Natural killer cell treated with Interleukin-12 subunit alpha and Interleukin-12 subunit beta and Interleukin-15 and Interleukin-18, amount 100 ng/mL, for 72 hours (primary cell): ENCODE results near the gene USP36. TPM values are rescaled to one million over a fixed set of nuclear protein-coding genes. Genes with fewer than 3 reads are reported as not detected.
"Not testable (repeated sequence)": the region's sequence is repeated elsewhere in the genome, so short reads cannot be mapped to it uniquely, and the experiment has no call there.

Experiments
- ATAC-seq, 2 donors: fragments of 150-1000 bp; cut with Tn5 transposase in 1 of 2; sonication (Bioruptor Pico), chemical (Tn5 transposase) in 1 of 2; 2 replicates each; pipeline ENCODE4 v1.10.0; 2021
- DNase-seq: peaks from one replicate; pipeline ENCODE4 v3.0.0; 2022; ENCODE audit warnings: low spot score
- H3K27ac Mint-ChIP-seq, 2 donors: 1 replicate in 1 of 2; 2 replicates in 1 of 2; pipeline ENCODE4 v1.8.0; 2022; ENCODE audit warnings: mixed read lengths in 2 of 2, mild to moderate bottlenecking in 1 of 2, moderate library complexity in 1 of 2
- H3K27me3 Mint-ChIP-seq, 2 donors: 1 replicate in 1 of 2; 2 replicates in 1 of 2; pipeline ENCODE4 v1.8.0; 2022; ENCODE audit warnings: mixed read lengths in 2 of 2
- H3K36me3 Mint-ChIP-seq: one replicate; pipeline ENCODE4 v1.8.0; 2022; ENCODE audit warnings: mixed read lengths
- H3K4me1 Mint-ChIP-seq, 2 donors: 1 replicate in 1 of 2; 2 replicates in 1 of 2; pipeline ENCODE4 v1.8.0; 2022; ENCODE audit warnings: low read depth in 2 of 2, mixed read lengths in 2 of 2, mild to moderate bottlenecking in 1 of 2
- H3K4me3 Mint-ChIP-seq: one replicate; pipeline ENCODE4 v1.8.0; 2022; ENCODE audit warnings: mixed read lengths
- H3K9me3 Mint-ChIP-seq: 2 replicates; pipeline ENCODE4 v1.8.0; 2022; ENCODE audit warnings: mixed read lengths
- total RNA-seq, 2 donors: library from RNA; stranded (reverse); gene quantifications; one replicate each; pipeline ENCODE4 v1.2.3, GENCODE V29; 2022

The USP36 gene
- total RNA-seq: 100 to 1,000 TPM in 1 of 2 donors, 10 to 100 TPM in 1; 75.2 to 154 TPM

- DNase-seq: peak; percentile 99
Observed at GRCh38 chr17:78840780-78841611, at the start of gene USP36. USP36 (minus strand) TSS chr17:78840814; CDS start chr17:78836363, 4,451 bp downstream.

DNA sequence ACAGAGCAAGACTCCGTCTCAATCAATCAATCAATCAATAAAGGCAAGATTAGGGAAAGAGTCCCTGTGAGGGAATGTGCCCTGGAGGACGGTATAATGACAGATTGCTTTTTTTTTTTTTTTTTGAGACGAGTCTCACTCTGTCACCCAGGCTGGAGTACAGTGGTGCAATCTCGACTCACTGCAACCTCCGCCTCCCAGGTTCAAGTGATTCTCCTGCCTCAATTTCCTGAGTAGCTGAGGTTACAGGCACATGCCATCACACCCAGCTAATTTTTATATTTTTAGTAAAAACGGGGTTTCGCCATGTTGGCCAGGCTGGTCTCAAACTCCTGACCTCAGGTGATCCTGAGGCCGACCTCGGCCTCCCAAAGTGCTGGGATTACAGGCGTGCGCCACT lies 49.5 kb upstream of the USP36 start:
- peaks cover 0 to 13% of the 10 kb centered on the region in 2 donors for H3K4me1 Mint-ChIP-seq
- not testable (repeated sequence) for ATAC-seq, DNase-seq

More at GRCh38 chr17:78840780-78841611, at the start of gene USP36:
- Mint-ChIP-seq H3K27me3 (no peaks in the 10 kb centered on the region), H3K4me1 (peaks cover 31 to 35% of the 10 kb centered on the region in 2 donors), H3K27ac (peak within 1 kb of the TSS; percentile 88 to 91), H3K36me3 (peaks cover 17% of the 10 kb centered on the region), H3K9me3 (no peaks in the 10 kb centered on the region), H3K4me3 (peak within 1 kb of the TSS; percentile 95)
- peak; percentile 94 to 96 for ATAC-seq

DNA sequence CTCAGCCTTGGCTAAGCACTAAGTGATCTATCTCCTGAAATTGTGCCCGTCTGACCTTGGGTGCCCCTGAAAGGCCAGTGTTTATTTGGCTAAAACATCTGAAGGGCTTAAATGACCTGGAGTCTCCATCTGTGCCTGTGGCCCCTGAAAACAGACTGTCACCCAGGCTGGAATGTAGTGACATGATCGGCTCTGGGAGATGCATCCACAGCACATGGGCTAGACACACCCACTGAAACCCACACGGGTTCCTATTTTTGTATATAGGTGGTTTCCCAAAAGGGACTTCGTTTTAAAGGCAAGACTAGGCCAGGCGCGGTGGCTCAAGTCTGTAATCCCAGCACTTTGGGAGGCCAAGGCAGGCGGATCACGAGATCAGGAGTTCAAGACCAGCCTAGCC lies 48.9 kb upstream of the USP36 start:
- no peak overlapping the region for H3K27ac Mint-ChIP-seq

More for the DNA sequence above, 49.5 kb upstream of the USP36 start:
- Mint-ChIP-seq H3K27me3 (peaks cover 4 to 15% of the 10 kb centered on the region in 2 donors), H3K27ac (peak overlapping the region in 1 of 2 donors; percentile 54)
- not testable (repeated sequence) for H3K36me3 Mint-ChIP-seq, H3K9me3 Mint-ChIP-seq, H3K4me3 Mint-ChIP-seq

DNA sequence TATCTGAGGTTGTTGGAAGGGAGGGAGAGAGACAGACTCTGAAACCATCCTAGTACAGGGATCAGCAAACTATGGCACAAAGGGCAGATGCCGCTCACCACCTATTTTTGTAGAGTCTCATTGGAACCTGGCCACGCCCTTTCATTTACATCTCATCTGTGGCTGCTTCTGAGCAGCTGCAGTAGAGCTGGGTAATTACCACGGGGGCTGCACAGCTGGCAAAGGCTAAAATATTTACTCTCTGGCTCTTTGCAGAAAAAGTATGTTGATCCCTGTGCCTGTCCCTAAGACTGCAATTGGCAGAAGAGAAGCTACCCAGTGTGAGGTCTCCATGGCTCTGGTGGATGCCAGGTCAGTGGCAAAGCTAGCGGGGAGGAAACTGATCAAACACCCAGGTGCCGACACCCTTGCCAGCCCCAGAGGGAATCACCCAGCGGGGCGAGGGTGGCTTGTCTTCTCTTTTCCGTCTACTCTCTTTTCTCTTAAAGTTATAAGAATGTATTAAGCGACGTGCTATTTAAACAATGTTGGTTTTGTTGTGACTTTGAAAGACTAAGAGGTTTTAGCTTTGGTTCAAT lies 48.4 kb upstream of the USP36 start:
- Mint-ChIP-seq H3K27ac (no peak overlapping the region), H3K9me3 (no peaks in the 10 kb centered on the region), H3K4me3 (no peak overlapping the region), H3K4me1 (peaks cover 0 to 13% of the 10 kb centered on the region in 2 donors), H3K36me3 (no peaks in the 10 kb centered on the region), H3K27me3 (peaks cover 4 to 15% of the 10 kb centered on the region in 2 donors)
- ATAC-seq: no peak
- DNase-seq: no peak

More for the DNA sequence above, 48.9 kb upstream of the USP36 start:
- Mint-ChIP-seq H3K4me3 (no peak overlapping the region), H3K4me1 (peaks cover 0 to 13% of the 10 kb centered on the region in 2 donors), H3K36me3 (no peaks in the 10 kb centered on the region), H3K9me3 (no peaks in the 10 kb centered on the region), H3K27me3 (peaks cover 4 to 15% of the 10 kb centered on the region in 2 donors)
- ATAC-seq (no peak), DNase-seq (no peak)

DNA sequence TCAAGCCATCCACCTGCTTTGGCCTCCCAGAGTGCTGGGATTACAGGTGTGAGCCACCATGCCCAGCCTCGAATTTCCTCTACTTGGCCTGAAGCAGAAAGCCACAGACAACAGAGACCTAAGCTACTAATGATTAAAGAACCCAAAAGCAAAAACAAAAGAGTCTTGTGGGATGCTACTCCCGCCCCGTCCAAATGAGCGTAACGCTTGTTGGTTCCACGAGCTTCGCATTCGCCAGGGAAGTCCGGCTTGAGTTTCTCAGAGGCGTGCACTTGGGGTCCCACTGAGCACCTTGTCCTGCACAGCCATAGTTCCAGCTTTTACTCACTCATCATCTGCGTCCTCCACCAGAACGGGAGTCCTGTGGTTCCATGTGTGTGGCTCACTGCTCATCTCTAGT lies 46.3 kb upstream of the USP36 start:
- Mint-ChIP-seq H3K4me3 (no peak overlapping the region), H3K4me1 (peaks cover 9 to 19% of the 10 kb centered on the region in 2 donors), H3K27ac (no peak overlapping the region), H3K9me3 (no peaks in the 10 kb centered on the region), H3K27me3 (peaks cover 4 to 14% of the 10 kb centered on the region in 2 donors), H3K36me3 (no peaks in the 10 kb centered on the region)
- ATAC-seq: no peak
- DNase-seq: no peak

DNA sequence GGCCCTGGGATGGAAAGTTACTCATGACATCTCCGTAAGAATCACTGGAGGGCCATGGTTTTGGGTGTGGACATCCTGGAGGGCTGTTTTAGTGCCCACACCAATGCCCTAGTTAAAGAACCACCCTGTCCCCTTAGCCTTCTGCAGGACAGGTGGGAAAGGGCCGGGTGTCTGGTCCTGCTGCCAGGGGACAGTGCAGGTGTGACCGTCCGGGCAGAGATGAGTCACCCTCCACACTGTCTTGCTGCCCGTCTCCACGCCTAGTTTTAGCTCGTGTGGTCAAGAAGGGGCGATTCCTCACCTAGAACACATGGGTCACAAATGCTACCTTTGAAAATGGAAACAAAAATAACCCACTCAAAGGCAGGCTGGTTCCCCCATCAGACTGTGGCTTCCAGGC lies 45.3 kb upstream of the USP36 start:
- Mint-ChIP-seq H3K9me3 (no peaks in the 10 kb centered on the region), H3K4me3 (no peak overlapping the region), H3K27ac (no peak overlapping the region), H3K27me3 (peaks cover 4% of the 10 kb centered on the region in 2 donors), H3K36me3 (no peaks in the 10 kb centered on the region), H3K4me1 (peaks cover 9 to 10% of the 10 kb centered on the region in 2 donors)
- DNase-seq (no peak), ATAC-seq (no peak)

DNA sequence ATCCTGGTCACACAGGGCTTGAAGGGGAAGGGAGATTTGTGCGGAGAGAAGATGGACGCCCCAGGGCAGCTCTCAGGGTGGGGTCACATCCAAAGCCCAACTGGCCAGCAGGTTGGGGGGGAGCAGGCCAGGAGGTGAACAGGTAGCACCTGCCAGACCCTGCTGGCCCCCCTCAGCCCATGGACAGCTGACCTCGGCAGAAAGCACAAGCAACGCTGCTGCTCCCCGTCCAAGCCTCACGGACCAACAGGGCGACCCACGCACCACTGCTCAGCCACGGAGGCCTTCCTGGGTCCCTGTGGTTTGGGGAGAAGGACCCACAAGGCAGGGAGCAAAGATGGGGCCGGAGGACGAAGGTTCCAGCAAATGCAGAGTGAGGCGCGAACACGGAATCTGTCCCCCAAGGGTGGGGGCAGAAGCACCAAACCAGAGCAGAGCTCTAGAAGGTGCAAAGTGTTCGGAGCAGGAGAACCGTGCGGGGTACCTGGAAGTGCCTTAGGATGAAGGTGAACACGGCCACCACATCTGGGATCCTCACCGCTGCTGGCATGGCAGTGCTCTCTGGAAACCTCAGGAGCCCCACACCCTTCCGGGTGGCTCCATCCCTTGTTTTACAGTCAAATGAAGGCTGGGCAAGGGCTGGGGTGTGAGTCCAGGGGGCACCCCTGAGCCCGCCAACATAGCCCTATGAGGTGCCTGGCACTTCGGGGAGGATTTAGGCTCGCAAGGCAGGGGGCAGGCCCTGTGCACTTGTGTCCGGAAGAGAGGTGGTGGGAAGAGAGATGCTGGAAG lies 44.5 kb upstream of the USP36 start:
- H3K4me1 Mint-ChIP-seq: peaks cover 6 to 10% of the 10 kb centered on the region in 2 donors
- no peak overlapping the region for H3K4me3 Mint-ChIP-seq
- no peak overlapping the region for H3K27ac Mint-ChIP-seq

GRCh38 chr17:78884148-78884825 lies 43.7 kb upstream of the USP36 start:
- no peak for ATAC-seq
- H3K36me3 Mint-ChIP-seq: no peaks in the 10 kb centered on the region
- peaks cover 0 to 4% of the 10 kb centered on the region in 2 donors for H3K27me3 Mint-ChIP-seq
- H3K9me3 Mint-ChIP-seq: no peaks in the 10 kb centered on the region
- peaks cover 6 to 12% of the 10 kb centered on the region in 2 donors for H3K4me1 Mint-ChIP-seq
- H3K4me3 Mint-ChIP-seq: no peak overlapping the region
- no peak for DNase-seq
- H3K27ac Mint-ChIP-seq: no peak overlapping the region

More for the DNA sequence above, 44.5 kb upstream of the USP36 start:
- Mint-ChIP-seq H3K36me3 (no peaks in the 10 kb centered on the region), H3K27me3 (peaks cover 0 to 1% of the 10 kb centered on the region in 2 donors), H3K9me3 (no peaks in the 10 kb centered on the region)
- DNase-seq: no peak
- ATAC-seq: no peak

DNA sequence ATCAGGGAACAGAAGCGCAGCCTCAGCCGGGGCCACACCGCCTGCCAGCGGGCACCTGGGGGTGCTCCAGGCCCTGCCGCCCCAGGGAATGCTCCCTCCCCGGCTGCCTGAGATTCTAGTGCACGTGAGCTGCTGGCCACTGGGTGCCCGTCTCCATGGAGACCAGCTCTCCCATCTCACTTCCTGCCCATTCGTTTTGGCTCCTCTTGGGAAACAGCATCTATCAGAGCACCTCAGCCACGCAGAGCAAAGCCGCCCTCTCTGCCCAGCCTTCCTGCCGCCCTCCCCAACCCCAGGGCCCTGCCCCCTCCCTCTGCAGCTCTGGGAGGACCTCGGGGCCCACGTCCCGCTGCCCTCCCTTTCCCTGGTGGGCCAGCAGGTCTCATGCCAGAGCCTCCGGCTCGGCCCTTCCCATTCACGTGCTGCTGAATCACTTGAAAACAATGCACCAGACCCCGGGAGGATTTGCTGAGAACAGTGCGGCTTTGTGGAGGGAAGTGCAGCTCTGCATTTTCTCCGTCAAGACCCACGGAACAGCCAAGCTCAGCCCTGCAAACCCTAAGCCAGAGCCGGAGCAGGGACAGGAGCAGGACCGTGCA lies 43.0 kb upstream of the USP36 start:
- peak overlapping the region; percentile 74 to 90 for H3K27ac Mint-ChIP-seq
- DNase-seq (no peak), ATAC-seq (peak in 1 of 2 donors; percentile 2)
- H3K4me3 Mint-ChIP-seq: no peak overlapping the region
- no peaks in the 10 kb centered on the region for H3K9me3 Mint-ChIP-seq
- H3K4me1 Mint-ChIP-seq: peaks cover 6 to 18% of the 10 kb centered on the region in 2 donors
- peaks cover 0 to 10% of the 10 kb centered on the region in 2 donors for H3K27me3 Mint-ChIP-seq
- H3K36me3 Mint-ChIP-seq: no peaks in the 10 kb centered on the region

DNA sequence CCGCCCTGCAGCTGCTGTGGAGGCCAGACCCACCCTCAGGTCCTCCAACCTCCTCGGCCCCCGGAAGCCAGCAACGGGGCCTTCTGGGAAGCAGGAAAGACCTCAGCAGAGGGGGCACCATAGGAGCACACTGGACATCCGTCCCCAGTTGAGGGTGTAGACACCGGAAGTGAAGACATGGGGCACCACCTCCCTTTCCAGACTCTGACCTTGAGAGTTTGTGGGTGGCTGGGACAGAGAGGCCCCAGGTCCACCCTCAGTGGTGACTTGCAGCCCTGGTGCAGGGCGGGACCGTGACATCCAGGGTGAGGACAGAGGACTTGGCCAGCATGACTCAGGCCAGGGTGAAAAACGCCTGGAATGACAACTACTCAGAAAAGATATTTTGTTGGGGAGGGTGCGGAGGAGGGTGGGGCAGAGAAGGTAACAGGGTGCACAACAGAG lies 42.5 kb upstream of the USP36 start:
- H3K4me3 Mint-ChIP-seq: peak overlapping the region; percentile 63
- H3K27ac Mint-ChIP-seq: peak overlapping the region; percentile 74 to 90
- peak; percentile 73 to 78 for ATAC-seq

GRCh38 chr17:78882540-78883088 lies 42.0 kb upstream of the USP36 start:
- peak overlapping the region; percentile 63 for H3K4me3 Mint-ChIP-seq
- peak overlapping the region; percentile 74 to 90 for H3K27ac Mint-ChIP-seq
- ATAC-seq (peak; percentile 40 to 56), DNase-seq (no peak)
- peaks cover 0 to 10% of the 10 kb centered on the region in 2 donors for H3K27me3 Mint-ChIP-seq
- H3K36me3 Mint-ChIP-seq: no peaks in the 10 kb centered on the region
- no peaks in the 10 kb centered on the region for H3K9me3 Mint-ChIP-seq
- H3K4me1 Mint-ChIP-seq: peaks cover 6 to 18% of the 10 kb centered on the region in 2 donors

More for the DNA sequence above, 42.5 kb upstream of the USP36 start:
- Mint-ChIP-seq H3K27me3 (peaks cover 0 to 10% of the 10 kb centered on the region in 2 donors), H3K36me3 (no peaks in the 10 kb centered on the region), H3K4me1 (peaks cover 6 to 18% of the 10 kb centered on the region in 2 donors), H3K9me3 (no peaks in the 10 kb centered on the region)
- peak; percentile 67 for DNase-seq

GRCh38 chr17:78879635-78880186 lies 39.1 kb upstream of the USP36 start:
- Mint-ChIP-seq H3K27ac (peak overlapping the region in 1 of 2 donors; percentile 38), H3K36me3 (no peaks in the 10 kb centered on the region), H3K27me3 (peaks cover 14 to 15% of the 10 kb centered on the region in 2 donors), H3K4me1 (peaks cover 6 to 18% of the 10 kb centered on the region in 2 donors), H3K9me3 (no peaks in the 10 kb centered on the region), H3K4me3 (peak overlapping the region; percentile 43)
- ATAC-seq (no peak), DNase-seq (no peak)
